Activated CD4-positive, alpha-beta T cell treated with anti-CD3 and anti-CD28 coated beads for 36 hours (primary cell): Measurements from ENCODE around the gene PRSS1. TPM values are rescaled to one million over a fixed set of nuclear protein-coding genes. Genes with fewer than 3 reads are reported as not detected.
"Not testable (repeated sequence)": the region's sequence is repeated elsewhere in the genome, so short reads cannot be mapped to it uniquely, and the experiment has no call there.

Experiments
- ATAC-seq: fragments of 200-7000 bp; cut with Tn5 transposase; one replicate; pipeline ENCODE4 v1.10.0; 2021; ENCODE audit warnings: mild to moderate bottlenecking, moderate library complexity
- CTCF ChIA-PET: fragments of 350-600 bp; sonication (Branson Sonifier 250); formaldehyde crosslinking; loops from one replicate; lab custom pipeline; 2021; ENCODE audit warnings: antibody characterized with exemption; lab: Charles Lee
- POLR2A ChIA-PET: fragments of 350-600 bp; sonication (Branson Sonifier 250); formaldehyde crosslinking; loops from one replicate; lab custom pipeline; 2021; ENCODE audit warnings: antibody characterized with exemption, inconsistent platforms; lab: Charles Lee
- DNase-seq: peaks from one replicate; pipeline ENCODE4 v3.0.0-alpha.2; 2020
- H3K27ac Mint-ChIP-seq: one replicate; pipeline ENCODE4 v1.8.0; 2021; ENCODE audit warnings: mixed read lengths
- H3K27me3 Mint-ChIP-seq: one replicate; pipeline ENCODE4 v1.8.0; 2021; ENCODE audit warnings: mixed read lengths
- H3K36me3 Mint-ChIP-seq: one replicate; pipeline ENCODE4 v1.8.0; 2021; ENCODE audit warnings: low read depth, mixed read lengths
- H3K4me1 Mint-ChIP-seq: one replicate; pipeline ENCODE4 v1.8.0; 2021; ENCODE audit warnings: mixed read lengths
- H3K4me3 Mint-ChIP-seq: one replicate; pipeline ENCODE4 v1.8.0; 2021; ENCODE audit warnings: mild to moderate bottlenecking, moderate library complexity, mixed read lengths
- H3K9me3 Mint-ChIP-seq: one replicate; pipeline ENCODE4 v1.8.0; 2021; ENCODE audit warnings: low read depth, mixed read lengths
- intact Hi-C, 2 experiments: fragments of 100-400 bp; cut with DNase I in 1 of 2; cut with micrococcal nuclease in 1 of 2; formaldehyde crosslinking; loops; one replicate each; pipeline versions ENCODE4 v1.14.2 to v1.15.1; 2022 to 2024; cut with DNase I, micrococcal nuclease
- total RNA-seq, 2 experiments: library from RNA; stranded (reverse); gene quantifications; one replicate each; pipeline ENCODE4 v1.2.3, GENCODE V29; 2021

PRSS1 gene
- total RNA-seq, 2 experiments from 2014 or later, result not detected

GRCh38 chr7:142746264-142746663 is 3.0 kb upstream of the PRSS1 start:
- Mint-ChIP-seq H3K4me1 (no peaks in the 10 kb centered on the region), H3K9me3 (no peaks in the 10 kb centered on the region), H3K36me3 (no peaks in the 10 kb centered on the region), H3K27ac (no peak overlapping the region), H3K27me3 (no peaks in the 10 kb centered on the region), H3K4me3 (no peak overlapping the region)
- ATAC-seq, result no peak
- DNase-seq, result no peak
- intact Hi-C loops, result no loop called here
- CTCF ChIA-PET, result no interaction called here
- POLR2A ChIA-PET, result no interaction called here

GRCh38 chr7:142748410-142748809 is 862 bp upstream of the PRSS1 start:
- H3K4me1 Mint-ChIP-seq, ATAC-seq, H3K36me3 Mint-ChIP-seq, intact Hi-C loops, CTCF ChIA-PET, H3K4me3 Mint-ChIP-seq, POLR2A ChIA-PET, DNase-seq, H3K27me3 Mint-ChIP-seq, H3K27ac Mint-ChIP-seq, H3K9me3 Mint-ChIP-seq: not testable (repeated sequence)

GRCh38 chr7:142750321-142750938 is 1.2 kb downstream of the PRSS1 start:
- Mint-ChIP-seq H3K4me1 (no peaks in the 10 kb centered on the region), H3K9me3 (no peaks in the 10 kb centered on the region), H3K27ac (no peak overlapping the region), H3K4me3 (no peak overlapping the region), H3K27me3 (no peaks in the 10 kb centered on the region), H3K36me3 (no peaks in the 10 kb centered on the region)
- no peak for ATAC-seq
- ChIA-PET CTCF (no interaction called here), POLR2A (no interaction called here)
- no peak for DNase-seq
- intact Hi-C loops, result no loop called here

- H3K4me1 Mint-ChIP-seq, POLR2A ChIA-PET, H3K27me3 Mint-ChIP-seq, H3K27ac Mint-ChIP-seq, H3K9me3 Mint-ChIP-seq, ATAC-seq, DNase-seq, H3K4me3 Mint-ChIP-seq, intact Hi-C loops, CTCF ChIA-PET, H3K36me3 Mint-ChIP-seq: not testable (repeated sequence)
Measured at GRCh38 chr7:142751526-142752175, 2.4 kb downstream of the PRSS1 start.

GRCh38 chr7:142752376-142753225 is 3.3 kb downstream of the PRSS1 start:
- no peak overlapping the region for H3K27ac Mint-ChIP-seq
- POLR2A ChIA-PET, result no interaction called here
- H3K36me3 Mint-ChIP-seq, result no peaks in the 10 kb centered on the region

GRCh38 chr7:142753366-142753765 is 4.1 kb downstream of the PRSS1 start:
- H3K4me1 Mint-ChIP-seq, result no peaks in the 10 kb centered on the region
- ATAC-seq (no peak), DNase-seq (no peak)
- intact Hi-C loops, result no loop called here
- H3K9me3 Mint-ChIP-seq, result no peaks in the 10 kb centered on the region
- POLR2A ChIA-PET, result no interaction called here
- H3K36me3 Mint-ChIP-seq, result no peaks in the 10 kb centered on the region
- no peak overlapping the region for H3K27ac Mint-ChIP-seq
- no peak overlapping the region for H3K4me3 Mint-ChIP-seq
- no peaks in the 10 kb centered on the region for H3K27me3 Mint-ChIP-seq
- CTCF ChIA-PET, result no interaction called here

More at GRCh38 chr7:142752376-142753225, 3.3 kb downstream of the PRSS1 start:
- intact Hi-C loops, result no loop called here
- no peak for ATAC-seq
- Mint-ChIP-seq H3K9me3 (no peaks in the 10 kb centered on the region), H3K4me3 (no peak overlapping the region), H3K4me1 (no peaks in the 10 kb centered on the region), H3K27me3 (no peaks in the 10 kb centered on the region)
- no peak for DNase-seq
- CTCF ChIA-PET, result no interaction called here

- CTCF ChIA-PET, H3K36me3 Mint-ChIP-seq, DNase-seq, H3K9me3 Mint-ChIP-seq, intact Hi-C loops, H3K4me3 Mint-ChIP-seq, H3K27me3 Mint-ChIP-seq, ATAC-seq, POLR2A ChIA-PET, H3K4me1 Mint-ChIP-seq, H3K27ac Mint-ChIP-seq: not testable (repeated sequence)
Measured at GRCh38 chr7:142753925-142754491, 4.7 kb downstream of the PRSS1 start.

- no peak overlapping the region for H3K4me3 Mint-ChIP-seq
- no peaks in the 10 kb centered on the region for H3K36me3 Mint-ChIP-seq
- no peaks in the 10 kb centered on the region for H3K4me1 Mint-ChIP-seq
- ChIA-PET CTCF (no interaction called here), POLR2A (interaction anchor here (0.5 kb wide), 1 partner anchor 21 kb away, joined by 4 read pairs; no protein-coding TSS in a partner anchor)
- DNase-seq, result no peak
- intact Hi-C loops, result no loop called here
- no peaks in the 10 kb centered on the region for H3K9me3 Mint-ChIP-seq
- H3K27me3 Mint-ChIP-seq, result no peaks in the 10 kb centered on the region
- ATAC-seq, result no peak
- no peak overlapping the region for H3K27ac Mint-ChIP-seq
Measured at GRCh38 chr7:142754681-142755575, 5.7 kb downstream of the PRSS1 start.

- POLR2A ChIA-PET, result not testable (repeated sequence)
Measured at GRCh38 chr7:142758312-142758711, 9.0 kb downstream of the PRSS1 start.

GRCh38 chr7:142759433-142759832 is 10.2 kb downstream of the PRSS1 start:
- intact Hi-C loops, result no loop called here
- no peaks in the 10 kb centered on the region for H3K27me3 Mint-ChIP-seq
- no peaks in the 10 kb centered on the region for H3K36me3 Mint-ChIP-seq
- CTCF ChIA-PET, result no interaction called here
- H3K4me3 Mint-ChIP-seq, result no peak overlapping the region
- no peak overlapping the region for H3K27ac Mint-ChIP-seq
- no peaks in the 10 kb centered on the region for H3K9me3 Mint-ChIP-seq
- POLR2A ChIA-PET, result no interaction called here
- H3K4me1 Mint-ChIP-seq, result no peaks in the 10 kb centered on the region
- DNase-seq (no peak), ATAC-seq (no peak)

More at GRCh38 chr7:142758312-142758711, 9.0 kb downstream of the PRSS1 start:
- CTCF ChIA-PET, intact Hi-C loops, DNase-seq, H3K9me3 Mint-ChIP-seq, H3K4me3 Mint-ChIP-seq, H3K27me3 Mint-ChIP-seq, ATAC-seq, H3K36me3 Mint-ChIP-seq, H3K4me1 Mint-ChIP-seq, H3K27ac Mint-ChIP-seq: not testable (repeated sequence)
